Measurements from ENCODE around the gene MAP2K4.
"Not testable (repeated sequence)": the region's sequence is repeated elsewhere in the genome, so short reads cannot be mapped to it uniquely, and the experiment has no call there.

Gene MAP2K4

GRCh38 chr17:12020642-12021622 is at the start of gene MAP2K4:
MAP2K4 (plus strand) TSS chr17:12020877; CDS start chr17:12020887, 10 bp downstream.
- DNase-seq: peak in 55 of 56 donors; percentile 53 to 95 (median 88)

GRCh38 chr17:11972741-11973140 is 47.9 kb upstream of the MAP2K4 start:
- DNase-seq: not testable (repeated sequence)

- DNase-seq: no peak
Observed at GRCh38 chr17:11979795-11980194, 40.9 kb upstream of the MAP2K4 start.

- DNase-seq: no peak
Observed at GRCh38 chr17:11980813-11981212, 39.9 kb upstream of the MAP2K4 start.

GRCh38 chr17:11981862-11982261 is 38.8 kb upstream of the MAP2K4 start:
- DNase-seq: no peak

GRCh38 chr17:11986179-11986941 is 34.3 kb upstream of the MAP2K4 start:
- DNase-seq: peak in 2 of 56 donors; percentile 0 to 21

- DNase-seq: no peak
Observed at GRCh38 chr17:11986942-11987329, 33.7 kb upstream of the MAP2K4 start.

GRCh38 chr17:11990363-11990983 is 30.2 kb upstream of the MAP2K4 start:
- DNase-seq: no peak

- no peak for DNase-seq
Observed at GRCh38 chr17:11991461-11991860, 29.2 kb upstream of the MAP2K4 start.

- peak in 25 of 56 donors; percentile 34 to 82 (median 64) for DNase-seq
Observed at GRCh38 chr17:11996722-11997146, 23.9 kb upstream of the MAP2K4 start.

- peak; percentile 62 to 97 (median 92) for DNase-seq
Observed at GRCh38 chr17:11997147-11997971, 23.3 kb upstream of the MAP2K4 start, which contains the start of gene ZNF18. ZNF18 (minus strand) TSS chr17:11997475; CDS start chr17:11992829, 4,646 bp downstream.

GRCh38 chr17:11997972-11998233 is 22.8 kb upstream of the MAP2K4 start:
- no peak for DNase-seq

GRCh38 chr17:11999696-12000095 is 21.0 kb upstream of the MAP2K4 start:
- DNase-seq: no peak

- DNase-seq: no peak
Observed at GRCh38 chr17:12007466-12007865, 13.2 kb upstream of the MAP2K4 start.

GRCh38 chr17:12021623-12022140 is 1.0 kb downstream of the MAP2K4 start:
- no peak for DNase-seq

- DNase-seq: no peak
Observed at GRCh38 chr17:12022310-12022709, 1.6 kb downstream of the MAP2K4 start.

GRCh38 chr17:12024327-12024726 is 3.6 kb downstream of the MAP2K4 start:
- DNase-seq: no peak

GRCh38 chr17:12027658-12028057 is 7.0 kb downstream of the MAP2K4 start:
- DNase-seq: no peak

GRCh38 chr17:12028611-12029010 is 7.9 kb downstream of the MAP2K4 start:
- DNase-seq: no peak

GRCh38 chr17:12034538-12034937 is 13.9 kb downstream of the MAP2K4 start:
- DNase-seq: no peak

GRCh38 chr17:12035673-12036072 is 15.0 kb downstream of the MAP2K4 start:
- no peak for DNase-seq
